ENCODE measurements around the gene FARS2. TPM values are rescaled to one million over a fixed set of nuclear protein-coding genes. Genes with fewer than 3 reads are reported as not detected.

FARS2 gene
- total and polyA plus RNA-seq, 4 donors, result 9.2 to 31.4 (median 19.4) TPM

GRCh38 chr6:5676701-5677100 is 415.4 kb downstream of the FARS2 start:
- Histone ChIP-seq H3K9me3 (ENCODE audit: control insufficient read depth in 4 of 4, insufficient read depth in 3 of 4, low read length in 3 of 4) (peaks cover 0 to 1% (median 0%) of the 10 kb centered on the region in 4 donors), H3K36me3 (ENCODE audit: control insufficient read depth in 4 of 4, insufficient read depth in 4 of 4, low read length in 4 of 4) (no peaks in the 10 kb centered on the region), H3K9ac (ENCODE audit: insufficient read depth in 1 of 2, low read length in 2 of 2) (no peak overlapping the region), H3K27me3 (ENCODE audit: control insufficient read depth in 3 of 3, insufficient read depth in 3 of 3, low read length in 2 of 3) (no peaks in the 10 kb centered on the region), H3K27ac (ENCODE audit: low read depth in 1 of 2, low read length in 1 of 2) (no peak overlapping the region), H3K4me3 (no peak overlapping the region), H3K4me1 (ENCODE audit: control insufficient read depth in 5 of 5, insufficient read depth in 5 of 5, low read length in 5 of 5) (peaks cover 4 to 17% (median 11%) of the 10 kb centered on the region in 5 donors)
- 87 to 92% methylated on average over 2 of the region's 2 CpGs for WGBS, 2 donors
- TF ChIP-seq, protein P1, sequence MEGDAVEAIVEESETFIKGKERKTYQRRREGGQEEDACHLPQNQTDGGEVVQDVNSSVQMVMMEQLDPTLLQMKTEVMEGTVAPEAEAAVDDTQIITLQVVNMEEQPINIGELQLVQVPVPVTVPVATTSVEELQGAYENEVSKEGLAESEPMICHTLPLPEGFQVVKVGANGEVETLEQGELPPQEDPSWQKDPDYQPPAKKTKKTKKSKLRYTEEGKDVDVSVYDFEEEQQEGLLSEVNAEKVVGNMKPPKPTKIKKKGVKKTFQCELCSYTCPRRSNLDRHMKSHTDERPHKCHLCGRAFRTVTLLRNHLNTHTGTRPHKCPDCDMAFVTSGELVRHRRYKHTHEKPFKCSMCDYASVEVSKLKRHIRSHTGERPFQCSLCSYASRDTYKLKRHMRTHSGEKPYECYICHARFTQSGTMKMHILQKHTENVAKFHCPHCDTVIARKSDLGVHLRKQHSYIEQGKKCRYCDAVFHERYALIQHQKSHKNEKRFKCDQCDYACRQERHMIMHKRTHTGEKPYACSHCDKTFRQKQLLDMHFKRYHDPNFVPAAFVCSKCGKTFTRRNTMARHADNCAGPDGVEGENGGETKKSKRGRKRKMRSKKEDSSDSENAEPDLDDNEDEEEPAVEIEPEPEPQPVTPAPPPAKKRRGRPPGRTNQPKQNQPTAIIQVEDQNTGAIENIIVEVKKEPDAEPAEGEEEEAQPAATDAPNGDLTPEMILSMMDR (IDR thresholded peaks at IDR 0.05; ENCODE audit: control extremely low read depth, extremely low read depth), result no peak
- ATAC-seq (ENCODE audit: insufficient read depth, low FRiP score), result no peak
- DNase-seq, result no peak

- 80 to 93% methylated on average over 6 of the region's 6 CpGs for WGBS, 2 donors
- DNase-seq (no peak), ATAC-seq (ENCODE audit: insufficient read depth, low FRiP score) (no peak)
- TF ChIP-seq, protein P1 (IDR thresholded peaks at IDR 0.05; ENCODE audit: control extremely low read depth, extremely low read depth), result no peak
- Histone ChIP-seq H3K9ac (ENCODE audit: insufficient read depth in 1 of 2, low read length in 2 of 2) (no peak overlapping the region), H3K27ac (ENCODE audit: low read depth in 1 of 2, low read length in 1 of 2) (no peak overlapping the region), H3K4me3 (no peak overlapping the region), H3K9me3 (ENCODE audit: control insufficient read depth in 4 of 4, insufficient read depth in 3 of 4, low read length in 3 of 4) (peaks cover 0 to 1% (median 0%) of the 10 kb centered on the region in 4 donors), H3K27me3 (ENCODE audit: control insufficient read depth in 3 of 3, insufficient read depth in 3 of 3, low read length in 2 of 3) (no peaks in the 10 kb centered on the region), H3K36me3 (ENCODE audit: control insufficient read depth in 4 of 4, insufficient read depth in 4 of 4, low read length in 4 of 4) (no peaks in the 10 kb centered on the region), H3K4me1 (ENCODE audit: control insufficient read depth in 5 of 5, insufficient read depth in 5 of 5, low read length in 5 of 5) (peaks cover 0 to 17% (median 8%) of the 10 kb centered on the region in 5 donors)
Measured at GRCh38 chr6:5677219-5678000, 416.1 kb downstream of the FARS2 start.

GRCh38 chr6:5679270-5679669 is 418.0 kb downstream of the FARS2 start:
- H3K9ac ChIP-seq (ENCODE audit: insufficient read depth in 1 of 2, low read length in 2 of 2), result no peak overlapping the region
- no peaks in the 10 kb centered on the region for H3K27me3 ChIP-seq (ENCODE audit: control insufficient read depth in 3 of 3, insufficient read depth in 3 of 3, low read length in 2 of 3)
- H3K36me3 ChIP-seq (ENCODE audit: control insufficient read depth in 4 of 4, insufficient read depth in 4 of 4, low read length in 4 of 4), result no peaks in the 10 kb centered on the region
- no peak for DNase-seq
- ATAC-seq (ENCODE audit: insufficient read depth, low FRiP score), result no peak
- H3K27ac ChIP-seq (ENCODE audit: low read depth in 1 of 2, low read length in 1 of 2), result no peak overlapping the region
- peaks cover 0 to 1% (median 0%) of the 10 kb centered on the region in 4 donors for H3K9me3 ChIP-seq (ENCODE audit: control insufficient read depth in 4 of 4, insufficient read depth in 3 of 4, low read length in 3 of 4)
- TF ChIP-seq, protein P1 (IDR thresholded peaks at IDR 0.05; ENCODE audit: control extremely low read depth, extremely low read depth), result no peak
- peaks cover 0 to 8% (median under 1%) of the 10 kb centered on the region in 5 donors for H3K4me1 ChIP-seq (ENCODE audit: control insufficient read depth in 5 of 5, insufficient read depth in 5 of 5, low read length in 5 of 5)
- H3K4me3 ChIP-seq, result no peak overlapping the region
- 88 to 90% methylated on average over 2 of the region's 2 CpGs for WGBS, 2 donors
